ENCODE results near the gene TMF1. TPM values are rescaled to one million over a fixed set of nuclear protein-coding genes. Genes with fewer than 3 reads are reported as not detected.

Gene TMF1
- total RNA-seq, 1 donor from 2014 or later: 18.1 TPM

GRCh38 chr3:69087030-69087791 lies 35.1 kb upstream of the TMF1 start:
- Mint-ChIP-seq H3K27me3 (ENCODE audit: unreplicated experiment) (peaks cover 9% of the 10 kb centered on the region), H3K36me3 (ENCODE audit: low read depth, unreplicated experiment) (peaks cover 2% of the 10 kb centered on the region), H3K9me3 (ENCODE audit: unreplicated experiment) (no peaks in the 10 kb centered on the region), H3K4me1 (ENCODE audit: unreplicated experiment) (peaks cover 61% of the 10 kb centered on the region), H3K27ac (ENCODE audit: unreplicated experiment) (no peak overlapping the region), H3K4me3 (ENCODE audit: unreplicated experiment) (no peak overlapping the region)
- TF ChIP-seq, protein P1, sequence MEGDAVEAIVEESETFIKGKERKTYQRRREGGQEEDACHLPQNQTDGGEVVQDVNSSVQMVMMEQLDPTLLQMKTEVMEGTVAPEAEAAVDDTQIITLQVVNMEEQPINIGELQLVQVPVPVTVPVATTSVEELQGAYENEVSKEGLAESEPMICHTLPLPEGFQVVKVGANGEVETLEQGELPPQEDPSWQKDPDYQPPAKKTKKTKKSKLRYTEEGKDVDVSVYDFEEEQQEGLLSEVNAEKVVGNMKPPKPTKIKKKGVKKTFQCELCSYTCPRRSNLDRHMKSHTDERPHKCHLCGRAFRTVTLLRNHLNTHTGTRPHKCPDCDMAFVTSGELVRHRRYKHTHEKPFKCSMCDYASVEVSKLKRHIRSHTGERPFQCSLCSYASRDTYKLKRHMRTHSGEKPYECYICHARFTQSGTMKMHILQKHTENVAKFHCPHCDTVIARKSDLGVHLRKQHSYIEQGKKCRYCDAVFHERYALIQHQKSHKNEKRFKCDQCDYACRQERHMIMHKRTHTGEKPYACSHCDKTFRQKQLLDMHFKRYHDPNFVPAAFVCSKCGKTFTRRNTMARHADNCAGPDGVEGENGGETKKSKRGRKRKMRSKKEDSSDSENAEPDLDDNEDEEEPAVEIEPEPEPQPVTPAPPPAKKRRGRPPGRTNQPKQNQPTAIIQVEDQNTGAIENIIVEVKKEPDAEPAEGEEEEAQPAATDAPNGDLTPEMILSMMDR (IDR thresholded peaks at IDR 0.05; ENCODE audit: unreplicated experiment): no peak
- DNase-seq (ENCODE audit: low spot score): no peak

DNA sequence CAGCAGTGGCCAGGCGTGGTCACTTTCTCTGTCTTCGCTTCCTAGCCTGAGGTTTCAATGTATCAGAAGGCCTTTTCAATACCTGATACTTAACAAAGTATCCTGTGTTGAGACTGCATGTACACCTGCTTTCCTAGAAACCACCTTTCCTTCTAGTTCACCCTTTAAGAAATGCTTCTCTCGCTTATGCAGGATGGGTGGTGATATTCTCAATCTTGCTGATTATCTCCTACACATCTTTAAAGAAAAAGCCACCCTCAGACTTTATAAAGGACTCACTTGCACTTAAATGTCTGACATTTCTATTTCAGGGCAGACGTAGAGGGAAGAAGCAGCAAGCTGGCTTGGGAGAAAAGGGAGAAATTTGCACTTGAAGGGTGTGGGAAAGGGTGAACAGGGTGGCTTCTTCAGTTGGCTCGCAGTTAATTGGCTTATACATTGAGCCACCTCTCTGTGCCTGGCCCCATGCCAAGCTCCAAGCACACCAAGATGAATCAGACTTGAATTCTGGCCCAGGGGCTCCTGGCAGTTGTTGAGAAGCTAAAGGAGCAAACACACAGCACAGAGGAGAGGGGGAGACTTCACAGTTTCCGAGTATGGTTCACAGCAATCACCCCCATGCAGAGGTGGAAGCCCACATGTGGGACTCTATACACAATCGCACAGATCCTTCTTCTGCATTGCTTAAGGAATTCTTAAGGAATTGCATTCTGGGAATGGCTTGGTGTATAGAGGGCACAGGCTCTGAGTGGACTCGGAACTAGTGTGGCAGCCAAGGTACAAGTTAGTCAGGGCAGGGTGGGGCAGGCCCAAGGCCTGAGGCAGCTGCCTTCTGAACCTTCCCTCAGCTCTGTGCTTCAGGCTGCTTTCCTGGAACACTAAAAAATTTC lies 33.9 kb upstream of the TMF1 start:
- Mint-ChIP-seq H3K9me3 (ENCODE audit: unreplicated experiment) (no peaks in the 10 kb centered on the region), H3K4me3 (ENCODE audit: unreplicated experiment) (peak overlapping the region; percentile 96), H3K4me1 (ENCODE audit: unreplicated experiment) (peaks cover 54% of the 10 kb centered on the region), H3K27ac (ENCODE audit: unreplicated experiment) (peak overlapping the region; percentile 48), H3K36me3 (ENCODE audit: low read depth, unreplicated experiment) (peaks cover 2% of the 10 kb centered on the region), H3K27me3 (ENCODE audit: unreplicated experiment) (peaks cover 9% of the 10 kb centered on the region)
- TF ChIP-seq, protein P1 (IDR thresholded peaks at IDR 0.05; ENCODE audit: unreplicated experiment): no peak
- DNase-seq (ENCODE audit: low spot score): no peak

DNA sequence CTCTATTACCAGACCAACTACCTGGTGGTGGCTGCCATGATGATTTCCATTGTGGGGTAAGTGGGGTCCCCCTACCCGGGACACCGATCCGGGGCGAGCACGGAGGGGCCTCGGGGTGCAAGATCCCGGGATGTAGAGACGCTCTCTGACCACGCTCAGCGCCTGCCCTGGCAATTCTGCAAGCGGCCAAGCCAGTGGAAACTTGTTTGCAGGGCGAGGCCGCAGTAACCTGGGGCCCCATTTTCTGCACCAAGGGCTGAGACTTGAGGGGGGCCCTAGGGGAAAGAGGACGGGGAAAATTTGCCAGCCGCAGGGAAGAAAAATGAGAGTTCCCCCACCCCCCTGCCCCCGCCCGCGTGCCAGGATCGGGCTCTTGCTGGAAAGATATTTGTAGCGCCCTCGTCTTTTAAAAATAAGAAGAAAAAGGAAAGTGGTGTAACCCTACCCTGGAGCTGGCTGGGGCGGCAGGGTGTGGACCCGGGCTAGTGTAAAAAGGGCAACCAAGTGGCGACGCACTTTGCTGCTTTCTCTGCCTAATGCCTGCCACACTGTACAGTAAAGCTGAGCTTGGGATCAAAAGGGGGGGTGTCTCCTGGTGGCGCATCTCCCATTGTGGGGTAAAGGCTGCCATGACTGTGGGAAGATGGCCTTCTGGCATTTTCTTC lies 33.2 kb upstream of the TMF1 start:
- TF ChIP-seq, protein P1 (IDR thresholded peaks at IDR 0.05; ENCODE audit: unreplicated experiment): no peak
- H3K36me3 Mint-ChIP-seq (ENCODE audit: low read depth, unreplicated experiment): peaks cover 2% of the 10 kb centered on the region
- H3K4me1 Mint-ChIP-seq (ENCODE audit: unreplicated experiment): peaks cover 48% of the 10 kb centered on the region
- H3K27ac Mint-ChIP-seq (ENCODE audit: unreplicated experiment): peak overlapping the region; percentile 74
- no peaks in the 10 kb centered on the region for H3K9me3 Mint-ChIP-seq (ENCODE audit: unreplicated experiment)
- H3K27me3 Mint-ChIP-seq (ENCODE audit: unreplicated experiment): peaks cover 9% of the 10 kb centered on the region
- no peak for DNase-seq (ENCODE audit: low spot score)
- H3K4me3 Mint-ChIP-seq (ENCODE audit: unreplicated experiment): peak overlapping the region; percentile 96

GRCh38 chr3:69084326-69085167 lies 32.4 kb upstream of the TMF1 start, which contains the start of gene ARL6IP5:
Gene ARL6IP5 (plus strand): TSS chr3:69084937. CDS start chr3:69085048, 111 bp downstream.
- H3K27me3 Mint-ChIP-seq (ENCODE audit: unreplicated experiment): peaks cover 9% of the 10 kb centered on the region
- H3K4me1 Mint-ChIP-seq (ENCODE audit: unreplicated experiment): peaks cover 42% of the 10 kb centered on the region

More at GRCh38 chr3:69084326-69085167, 32.4 kb upstream of the TMF1 start, which contains the start of gene ARL6IP5:
- TF ChIP-seq, protein P1 (IDR thresholded peaks at IDR 0.05; ENCODE audit: unreplicated experiment): no peak
- no peaks in the 10 kb centered on the region for H3K9me3 Mint-ChIP-seq (ENCODE audit: unreplicated experiment)
- H3K27ac Mint-ChIP-seq (ENCODE audit: unreplicated experiment): peak within 1 kb of the TSS; percentile 98
- H3K36me3 Mint-ChIP-seq (ENCODE audit: low read depth, unreplicated experiment): peaks cover 3% of the 10 kb centered on the region
- peak within 1 kb of the TSS; percentile 96 for H3K4me3 Mint-ChIP-seq (ENCODE audit: unreplicated experiment)
- DNase-seq (ENCODE audit: low spot score): peak; percentile 86
